KOPT-K1 (cell line): ENCODE data around the gene FAM171A1.
"Not testable (repeated sequence)": the region's sequence is repeated elsewhere in the genome, so short reads cannot be mapped to it uniquely, and the experiment has no call there.

Source experiments
- H3K27ac ChIP-seq: fragments of 200-600 bp; sonication (generic); 2 replicates; pipeline ENCODE4 v1.5.1; 2016; ENCODE audit warnings: antibody characterized with exemption, mild to moderate bottlenecking, low read depth, low read length; ENCODE audit not compliant: poor library complexity, severe bottlenecking
- H3K36me3 ChIP-seq: fragments of 200-600 bp; sonication (generic); 2 replicates; pipeline ENCODE4 v1.5.1; 2017; ENCODE audit warnings: antibody characterized with exemption, mild to moderate bottlenecking, low read length, moderate library complexity; ENCODE audit not compliant: insufficient read depth
- H3K9me3 ChIP-seq: fragments of 200-600 bp; sonication (generic); 2 replicates; pipeline ENCODE4 v1.5.1; 2017; ENCODE audit warnings: antibody characterized with exemption, low read length, mild to moderate bottlenecking; ENCODE audit not compliant: insufficient read depth, poor library complexity, severe bottlenecking

Gene FAM171A1

GRCh38 chr10:15341502-15342128 is 29.5 kb downstream of the FAM171A1 start:
- no peaks in the 10 kb centered on the region for H3K9me3 ChIP-seq
- no peaks in the 10 kb centered on the region for H3K36me3 ChIP-seq
- no peak overlapping the region for H3K27ac ChIP-seq

GRCh38 chr10:15339892-15340291 is 31.2 kb downstream of the FAM171A1 start:
- H3K27ac ChIP-seq: no peak overlapping the region
- H3K36me3 ChIP-seq: no peaks in the 10 kb centered on the region
- no peaks in the 10 kb centered on the region for H3K9me3 ChIP-seq

- H3K27ac ChIP-seq, H3K9me3 ChIP-seq, H3K36me3 ChIP-seq: not testable (repeated sequence)
Measured at GRCh38 chr10:15337441-15337923, 33.6 kb downstream of the FAM171A1 start.

- Histone ChIP-seq H3K27ac (no peak overlapping the region), H3K9me3 (no peaks in the 10 kb centered on the region), H3K36me3 (no peaks in the 10 kb centered on the region)
Measured at GRCh38 chr10:15336211-15336610, 34.9 kb downstream of the FAM171A1 start.

- Histone ChIP-seq H3K27ac (no peak overlapping the region), H3K36me3 (no peaks in the 10 kb centered on the region), H3K9me3 (no peaks in the 10 kb centered on the region)
Measured at GRCh38 chr10:15335508-15335907, 35.6 kb downstream of the FAM171A1 start.

GRCh38 chr10:15334650-15335323 is 36.3 kb downstream of the FAM171A1 start:
- H3K9me3 ChIP-seq: no peaks in the 10 kb centered on the region
- no peaks in the 10 kb centered on the region for H3K36me3 ChIP-seq
- H3K27ac ChIP-seq: no peak overlapping the region

- Histone ChIP-seq H3K27ac (no peak overlapping the region), H3K9me3 (no peaks in the 10 kb centered on the region), H3K36me3 (no peaks in the 10 kb centered on the region)
Measured at GRCh38 chr10:15333909-15334649, 37.0 kb downstream of the FAM171A1 start.

GRCh38 chr10:15333181-15333580 is 37.9 kb downstream of the FAM171A1 start:
- H3K27ac ChIP-seq, H3K9me3 ChIP-seq, H3K36me3 ChIP-seq: not testable (repeated sequence)

GRCh38 chr10:15331461-15331860 is 39.6 kb downstream of the FAM171A1 start:
- Histone ChIP-seq H3K27ac (no peak overlapping the region), H3K36me3 (no peaks in the 10 kb centered on the region), H3K9me3 (no peaks in the 10 kb centered on the region)

GRCh38 chr10:15329437-15329836 is 41.7 kb downstream of the FAM171A1 start:
- H3K9me3 ChIP-seq: no peaks in the 10 kb centered on the region
- no peaks in the 10 kb centered on the region for H3K36me3 ChIP-seq
- no peak overlapping the region for H3K27ac ChIP-seq

GRCh38 chr10:15325944-15326284 is 45.2 kb downstream of the FAM171A1 start:
- H3K27ac ChIP-seq: no peak overlapping the region
- no peaks in the 10 kb centered on the region for H3K36me3 ChIP-seq

GRCh38 chr10:15325243-15325943 is 45.7 kb downstream of the FAM171A1 start:
- Histone ChIP-seq H3K36me3 (no peaks in the 10 kb centered on the region), H3K27ac (no peak overlapping the region)

More at GRCh38 chr10:15325944-15326284, 45.2 kb downstream of the FAM171A1 start:
- H3K9me3 ChIP-seq: no peaks in the 10 kb centered on the region

GRCh38 chr10:15324611-15325010 is 46.5 kb downstream of the FAM171A1 start:
- H3K27ac ChIP-seq: no peak overlapping the region
- H3K36me3 ChIP-seq: no peaks in the 10 kb centered on the region
- no peaks in the 10 kb centered on the region for H3K9me3 ChIP-seq

More at GRCh38 chr10:15325243-15325943, 45.7 kb downstream of the FAM171A1 start:
- no peaks in the 10 kb centered on the region for H3K9me3 ChIP-seq

- H3K9me3 ChIP-seq: no peaks in the 10 kb centered on the region
- H3K27ac ChIP-seq: no peak overlapping the region
- no peaks in the 10 kb centered on the region for H3K36me3 ChIP-seq
Measured at GRCh38 chr10:15324113-15324512, 47.0 kb downstream of the FAM171A1 start.

GRCh38 chr10:15322356-15322755 is 48.7 kb downstream of the FAM171A1 start:
- no peaks in the 10 kb centered on the region for H3K9me3 ChIP-seq
- H3K36me3 ChIP-seq: no peaks in the 10 kb centered on the region
- no peak overlapping the region for H3K27ac ChIP-seq
